RWPE2 (cell line): Measurements from ENCODE around the gene CUL1.

Source experiments
- ATAC-seq: fragments of 200-7000 bp; cut with Tn5 transposase; 3 replicates; pipeline ENCODE4 v1.9.1; 2021; ENCODE audit warnings: low read depth
- DNase-seq: peaks from one replicate; pipeline ENCODE4 v3.0.0-alpha.2; 2020; ENCODE audit warnings: low spot score
- H3K27ac ChIP-seq: fragments of 450-650 bp; 2 replicates; pipeline ENCODE4 v1.5.1; 2017; ENCODE audit warnings: mild to moderate bottlenecking; ENCODE audit not compliant: poor library complexity, severe bottlenecking
- H3K27me3 ChIP-seq: fragments of 250-450 bp; sonication (Bioruptor Pico); 2 replicates; pipeline ENCODE4 v1.5.1; 2021; ENCODE audit warnings: mild to moderate bottlenecking, moderate library complexity; ENCODE audit not compliant: insufficient read depth, poor library complexity, severe bottlenecking
- H3K36me3 ChIP-seq: fragments of 250-450 bp; sonication (Bioruptor Pico); 2 replicates; pipeline ENCODE4 v1.5.1; 2020; ENCODE audit warnings: low read depth, mild to moderate bottlenecking, moderate library complexity
- H3K4me1 ChIP-seq: fragments of 250-450 bp; sonication (Bioruptor Pico); 2 replicates; pipeline ENCODE4 v1.5.1; 2021; ENCODE audit warnings: mild to moderate bottlenecking, moderate library complexity; ENCODE audit not compliant: insufficient read depth, poor library complexity, severe bottlenecking
- H3K4me3 ChIP-seq: fragments of 250-450 bp; sonication (Bioruptor Pico); 2 replicates; pipeline ENCODE4 v1.5.1; 2021; ENCODE audit warnings: mild to moderate bottlenecking, moderate library complexity; ENCODE audit not compliant: severe bottlenecking
- H3K9me3 ChIP-seq: fragments of 250-450 bp; sonication (Bioruptor Pico); 2 replicates; pipeline ENCODE4 v1.5.1; 2021; ENCODE audit warnings: mild to moderate bottlenecking, moderate library complexity; ENCODE audit not compliant: severe bottlenecking
- CTCF ChIP-seq: fragments of 450-650 bp; IDR thresholded peaks from one replicate; pipeline ENCODE4 v1.5.1; 2017; ENCODE audit warnings: mild to moderate bottlenecking, moderate library complexity; ENCODE audit not compliant: poor library complexity, severe bottlenecking

The CUL1 gene

GRCh38 chr7:148732862-148733261, 34.2 kb downstream of the CUL1 start:
- Histone ChIP-seq H3K27ac (no peak overlapping the region), H3K36me3 (peaks cover 61% of the 10 kb centered on the region)
- no peak for TF ChIP-seq CTCF

DNA sequence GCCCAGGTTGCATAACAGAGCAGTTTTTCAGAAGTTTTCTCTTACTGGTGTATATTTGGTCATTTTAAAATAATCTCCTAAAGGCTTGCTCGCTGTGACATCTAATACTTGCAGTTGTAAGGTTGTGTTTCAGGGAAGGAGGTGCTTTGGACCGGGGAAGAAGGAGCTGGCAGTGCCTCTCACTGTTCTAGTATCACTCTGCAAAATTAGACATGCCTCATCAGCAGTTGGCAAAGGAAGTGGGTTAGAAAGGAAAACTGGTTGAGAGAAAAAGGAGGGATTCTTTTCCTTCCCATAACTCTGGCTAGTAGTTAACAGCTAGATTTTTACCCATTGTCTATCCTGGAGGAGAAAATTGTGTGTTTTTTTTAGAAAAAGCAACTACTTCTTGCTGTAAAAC, 34.8 kb downstream of the CUL1 start:
- Histone ChIP-seq H3K27ac (no peak overlapping the region), H3K4me3 (no peak overlapping the region), H3K9me3 (no peaks in the 10 kb centered on the region), H3K27me3 (no peaks in the 10 kb centered on the region), H3K36me3 (peaks cover 64% of the 10 kb centered on the region), H3K4me1 (no peaks in the 10 kb centered on the region)
- DNase-seq: no peak
- ATAC-seq: no peak
- no peak for TF ChIP-seq CTCF

More at GRCh38 chr7:148732862-148733261, 34.2 kb downstream of the CUL1 start:
- no peak for DNase-seq
- Histone ChIP-seq H3K9me3 (no peaks in the 10 kb centered on the region), H3K4me3 (no peak overlapping the region), H3K4me1 (no peaks in the 10 kb centered on the region), H3K27me3 (no peaks in the 10 kb centered on the region)
- ATAC-seq: no peak

DNA sequence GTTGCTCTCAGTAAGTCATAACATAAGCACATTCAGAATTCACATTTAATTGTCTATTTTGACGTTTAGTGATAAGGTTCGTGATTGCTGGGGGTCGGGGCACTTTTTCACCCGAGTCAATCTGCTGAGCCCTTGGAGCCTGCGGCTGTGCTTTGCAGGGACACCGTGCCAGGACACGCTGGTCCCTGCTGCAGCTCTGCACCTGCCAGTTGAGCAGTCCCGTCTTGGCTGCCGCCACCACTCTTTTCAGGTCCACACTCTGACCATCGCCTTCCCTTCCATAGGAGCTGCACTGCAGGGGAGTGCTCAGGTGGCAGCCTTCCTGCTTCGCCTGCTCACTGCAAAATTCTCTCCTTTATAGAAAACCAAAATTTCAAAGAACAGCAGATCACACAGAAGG, 36.4 kb downstream of the CUL1 start:
- peaks cover 74% of the 10 kb centered on the region for H3K36me3 ChIP-seq
- H3K9me3 ChIP-seq: no peaks in the 10 kb centered on the region
- H3K27ac ChIP-seq: no peak overlapping the region
- no peak overlapping the region for H3K4me3 ChIP-seq
- DNase-seq (no peak), ATAC-seq (no peak)
- no peaks in the 10 kb centered on the region for H3K4me1 ChIP-seq
- no peak for TF ChIP-seq CTCF
- H3K27me3 ChIP-seq: no peaks in the 10 kb centered on the region

- ATAC-seq: no peak
- Histone ChIP-seq H3K4me1 (no peaks in the 10 kb centered on the region), H3K27me3 (no peaks in the 10 kb centered on the region), H3K4me3 (no peak overlapping the region), H3K9me3 (no peaks in the 10 kb centered on the region), H3K27ac (no peak overlapping the region), H3K36me3 (peaks cover 74% of the 10 kb centered on the region)
- no peak for TF ChIP-seq CTCF
- no peak for DNase-seq
Observed at GRCh38 chr7:148735967-148736366, 37.3 kb downstream of the CUL1 start.

GRCh38 chr7:148738737-148739535, 40.2 kb downstream of the CUL1 start:
- no peak for ATAC-seq

More at GRCh38 chr7:148738737-148739535, 40.2 kb downstream of the CUL1 start:
- TF ChIP-seq CTCF: no peak
- no peaks in the 10 kb centered on the region for H3K4me1 ChIP-seq
- H3K36me3 ChIP-seq: peaks cover 62% of the 10 kb centered on the region
- H3K4me3 ChIP-seq: no peak overlapping the region
- DNase-seq: no peak
- H3K9me3 ChIP-seq: peaks cover 8% of the 10 kb centered on the region
- H3K27me3 ChIP-seq: no peaks in the 10 kb centered on the region
- H3K27ac ChIP-seq: no peak overlapping the region
